HepG2 (cell line): Measurements from ENCODE around the gene SH3GL1. TPM values are rescaled to one million over a fixed set of nuclear protein-coding genes. Genes with fewer than 3 reads are reported as not detected.

Experiments
- ETV6 ChIP-seq: sonication (generic); formaldehyde crosslinking; conservative IDR thresholded peaks from 2 replicates; pipeline ENCODE4 v1.4.0; 2020; ENCODE audit warnings: missing genetic modification reagents
- ISL2 ChIP-seq: sonication (generic); formaldehyde crosslinking; IDR thresholded peaks from 2 replicates; pipeline ENCODE4 v1.5.0; 2020; ENCODE audit warnings: missing genetic modification reagents
- JUNB ChIP-seq: sonication (generic); formaldehyde crosslinking; IDR thresholded peaks from 2 replicates; pipeline ENCODE4 v1.8.0; 2022; ENCODE audit warnings: missing genetic modification reagents, mild to moderate bottlenecking, borderline replicate concordance
- MBNL3 ChIP-seq: fragments of 250-450 bp; sonication (Bioruptor Pico); conservative IDR thresholded peaks from 2 replicates; pipeline ENCODE4 v1.8.0; 2022; ENCODE audit warnings: mild to moderate bottlenecking, inconsistent platforms
- MEIS2 ChIP-seq: sonication (generic); formaldehyde crosslinking; IDR thresholded peaks from 2 replicates; pipeline ENCODE4 v1.9.0; 2021; ENCODE audit warnings: mild to moderate bottlenecking, missing genetic modification reagents
- PAX8 ChIP-seq: sonication (generic); formaldehyde crosslinking; IDR thresholded peaks from 2 replicates; pipeline ENCODE4 v1.8.0; 2022; ENCODE audit warnings: mild to moderate bottlenecking, missing genetic modification reagents, borderline replicate concordance
- ZFP36L2 ChIP-seq: sonication (generic); formaldehyde crosslinking; IDR thresholded peaks from 2 replicates; pipeline ENCODE4 v1.4.0; 2020; ENCODE audit warnings: missing genetic modification reagents
- ZNF101 ChIP-seq: sonication (generic); formaldehyde crosslinking; IDR thresholded peaks from 2 replicates; pipeline ENCODE4 v1.4.0; 2020; ENCODE audit warnings: mild to moderate bottlenecking, low read depth, missing genetic modification reagents, borderline replicate concordance
- ZNF138 ChIP-seq: sonication (generic); formaldehyde crosslinking; IDR thresholded peaks from 2 replicates; pipeline ENCODE4 v1.5.0; 2020; ENCODE audit warnings: mild to moderate bottlenecking, low read depth, missing genetic modification reagents
- ZNF253 ChIP-seq: sonication (generic); formaldehyde crosslinking; IDR thresholded peaks from 2 replicates; pipeline ENCODE4 v1.8.0; 2022; ENCODE audit warnings: mild to moderate bottlenecking, missing genetic modification reagents, borderline replicate concordance
- ZNF260 ChIP-seq: sonication (generic); formaldehyde crosslinking; IDR thresholded peaks from 2 replicates; pipeline ENCODE4 v1.4.0; 2020; ENCODE audit warnings: missing genetic modification reagents, low read depth, mild to moderate bottlenecking, borderline replicate concordance
- ZNF468 ChIP-seq: sonication (generic); formaldehyde crosslinking; IDR thresholded peaks from 2 replicates; pipeline ENCODE4 v1.8.0; 2022; ENCODE audit warnings: mild to moderate bottlenecking, moderate library complexity, missing genetic modification reagents
- ZNF607 ChIP-seq: sonication (generic); formaldehyde crosslinking; IDR thresholded peaks from 2 replicates; pipeline ENCODE4 v1.5.1; 2020; ENCODE audit warnings: missing genetic modification reagents, mild to moderate bottlenecking, borderline replicate concordance
- ZNF644 ChIP-seq: IDR thresholded peaks from 2 replicates; pipeline ENCODE4 v1.6.1; 2016; ENCODE audit warnings: low read depth
- ZNF816 ChIP-seq: sonication (generic); formaldehyde crosslinking; IDR thresholded peaks from 2 replicates; pipeline ENCODE4 v1.8.0; 2022; ENCODE audit warnings: missing genetic modification reagents, mild to moderate bottlenecking, borderline replicate concordance
- polyA plus RNA-seq, 8 experiments: library from polyadenylated mRNA; depleted of rRNA in 3 of 8; stranded (reverse) in 7 of 8; unstranded in 1 of 8; fragments of >200 nt; fragmentation: Illumina TruSeq in 4 of 8; extraction: Trizol in 4 of 8; gene quantifications; 2 replicates each; pipeline versions ENCODE4 v1.2.1 to v1.2.3, GENCODE V29; 2011 to 2016; ENCODE audit warnings: low read depth in 4 of 8, missing spikeins in 1 of 8, mixed read lengths in 1 of 8; ENCODE audit not compliant: insufficient read depth in 1 of 8
- total RNA-seq, 5 experiments: library from RNA; depleted of rRNA; stranded (reverse); fragments of >200 nt; fragmentation: Illumina TruSeq; extraction: Trizol; gene quantifications; 2 replicates each; pipeline ENCODE4 v1.2.3, GENCODE V29; 2016; ENCODE audit warnings: low read depth in 1 of 5
- TF ChIP-seq, protein P1 (sequence below): sonication (generic); formaldehyde crosslinking; IDR thresholded peaks from 2 replicates; pipeline ENCODE4 v1.4.0; 2020; ENCODE audit warnings: mild to moderate bottlenecking, missing genetic modification reagents, borderline replicate concordance
- TF ChIP-seq, protein P2 (sequence below): sonication (generic); formaldehyde crosslinking; IDR thresholded peaks from 2 replicates; pipeline ENCODE4 v1.4.0; 2020; ENCODE audit warnings: mild to moderate bottlenecking, missing genetic modification reagents
- TF ChIP-seq, protein P3 (sequence below): sonication (generic); formaldehyde crosslinking; IDR thresholded peaks from 2 replicates; pipeline ENCODE4 v1.8.1; 2022; ENCODE audit warnings: mild to moderate bottlenecking, missing genetic modification reagents
- TF ChIP-seq, protein P4 (sequence below): sonication (generic); formaldehyde crosslinking; IDR thresholded peaks from 2 replicates; pipeline ENCODE4 v1.9.0; 2021; ENCODE audit warnings: missing genetic modification reagents, borderline replicate concordance

The SH3GL1 gene
- total and polyA plus RNA-seq, 2 of the 13 experiments (the other 11 are each of a cell fraction or from before 2014, with no cell fraction given), result 33.0 to 45.1 TPM

DNA sequence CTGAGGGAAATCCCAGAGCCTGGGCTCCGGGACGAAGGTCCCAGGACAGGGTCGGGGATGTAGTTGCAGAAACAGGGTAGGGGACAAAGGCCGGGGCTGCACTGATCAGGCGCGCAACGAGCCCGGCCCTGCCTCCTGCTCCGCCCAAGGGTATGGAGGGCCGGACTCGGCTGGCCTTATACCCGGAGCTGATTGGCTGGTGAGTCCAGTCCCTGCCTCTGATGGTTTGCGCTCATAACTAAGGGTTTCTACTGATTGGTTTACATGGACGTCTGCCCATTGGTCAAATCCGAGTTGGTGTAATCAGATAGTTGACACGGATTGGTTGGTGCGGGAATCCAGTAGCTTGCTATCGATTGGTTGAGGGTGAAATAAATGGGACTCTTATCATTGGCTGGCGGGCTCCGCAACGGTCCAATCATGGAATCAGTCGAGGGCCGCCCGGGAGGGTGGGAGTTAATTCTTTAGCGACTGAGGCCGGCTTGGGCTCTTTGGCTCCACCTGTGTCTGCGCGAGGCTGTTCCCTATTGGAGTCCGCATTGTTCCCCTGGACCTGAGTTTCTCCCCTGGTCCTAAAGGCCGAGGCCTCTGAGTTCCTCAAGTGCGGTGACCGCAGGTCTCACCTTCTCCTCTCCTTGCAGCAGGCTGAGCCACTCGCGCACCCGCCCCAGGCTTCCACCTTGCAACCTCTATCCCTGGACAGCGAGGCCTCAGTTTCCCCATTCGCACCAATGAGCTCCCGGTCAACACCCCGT, 57.6 kb downstream of the SH3GL1 start (continued):
- no peak for TF ChIP-seq ETV6 (CRISPR knock-in tag)
- no peak for TF ChIP-seq ZNF468
- TF ChIP-seq, protein P1, sequence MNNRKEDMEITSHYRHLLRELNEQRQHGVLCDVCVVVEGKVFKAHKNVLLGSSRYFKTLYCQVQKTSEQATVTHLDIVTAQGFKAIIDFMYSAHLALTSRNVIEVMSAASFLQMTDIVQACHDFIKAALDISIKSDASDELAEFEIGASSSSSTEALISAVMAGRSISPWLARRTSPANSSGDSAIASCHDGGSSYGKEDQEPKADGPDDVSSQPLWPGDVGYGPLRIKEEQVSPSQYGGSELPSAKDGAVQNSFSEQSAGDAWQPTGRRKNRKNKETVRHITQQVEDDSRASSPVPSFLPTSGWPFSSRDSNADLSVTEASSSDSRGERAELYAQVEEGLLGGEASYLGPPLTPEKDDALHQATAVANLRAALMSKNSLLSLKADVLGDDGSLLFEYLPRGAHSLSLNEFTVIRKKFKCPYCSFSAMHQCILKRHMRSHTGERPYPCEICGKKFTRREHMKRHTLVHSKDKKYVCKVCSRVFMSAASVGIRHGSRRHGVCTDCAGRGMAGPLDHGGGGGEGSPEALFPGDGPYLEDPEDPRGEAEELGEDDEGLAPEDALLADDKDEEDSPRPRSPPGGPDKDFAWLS (CRISPR knock-in tag), result no peak
- no peak for TF ChIP-seq ZNF138 (CRISPR knock-in tag)
- TF ChIP-seq, protein P2, sequence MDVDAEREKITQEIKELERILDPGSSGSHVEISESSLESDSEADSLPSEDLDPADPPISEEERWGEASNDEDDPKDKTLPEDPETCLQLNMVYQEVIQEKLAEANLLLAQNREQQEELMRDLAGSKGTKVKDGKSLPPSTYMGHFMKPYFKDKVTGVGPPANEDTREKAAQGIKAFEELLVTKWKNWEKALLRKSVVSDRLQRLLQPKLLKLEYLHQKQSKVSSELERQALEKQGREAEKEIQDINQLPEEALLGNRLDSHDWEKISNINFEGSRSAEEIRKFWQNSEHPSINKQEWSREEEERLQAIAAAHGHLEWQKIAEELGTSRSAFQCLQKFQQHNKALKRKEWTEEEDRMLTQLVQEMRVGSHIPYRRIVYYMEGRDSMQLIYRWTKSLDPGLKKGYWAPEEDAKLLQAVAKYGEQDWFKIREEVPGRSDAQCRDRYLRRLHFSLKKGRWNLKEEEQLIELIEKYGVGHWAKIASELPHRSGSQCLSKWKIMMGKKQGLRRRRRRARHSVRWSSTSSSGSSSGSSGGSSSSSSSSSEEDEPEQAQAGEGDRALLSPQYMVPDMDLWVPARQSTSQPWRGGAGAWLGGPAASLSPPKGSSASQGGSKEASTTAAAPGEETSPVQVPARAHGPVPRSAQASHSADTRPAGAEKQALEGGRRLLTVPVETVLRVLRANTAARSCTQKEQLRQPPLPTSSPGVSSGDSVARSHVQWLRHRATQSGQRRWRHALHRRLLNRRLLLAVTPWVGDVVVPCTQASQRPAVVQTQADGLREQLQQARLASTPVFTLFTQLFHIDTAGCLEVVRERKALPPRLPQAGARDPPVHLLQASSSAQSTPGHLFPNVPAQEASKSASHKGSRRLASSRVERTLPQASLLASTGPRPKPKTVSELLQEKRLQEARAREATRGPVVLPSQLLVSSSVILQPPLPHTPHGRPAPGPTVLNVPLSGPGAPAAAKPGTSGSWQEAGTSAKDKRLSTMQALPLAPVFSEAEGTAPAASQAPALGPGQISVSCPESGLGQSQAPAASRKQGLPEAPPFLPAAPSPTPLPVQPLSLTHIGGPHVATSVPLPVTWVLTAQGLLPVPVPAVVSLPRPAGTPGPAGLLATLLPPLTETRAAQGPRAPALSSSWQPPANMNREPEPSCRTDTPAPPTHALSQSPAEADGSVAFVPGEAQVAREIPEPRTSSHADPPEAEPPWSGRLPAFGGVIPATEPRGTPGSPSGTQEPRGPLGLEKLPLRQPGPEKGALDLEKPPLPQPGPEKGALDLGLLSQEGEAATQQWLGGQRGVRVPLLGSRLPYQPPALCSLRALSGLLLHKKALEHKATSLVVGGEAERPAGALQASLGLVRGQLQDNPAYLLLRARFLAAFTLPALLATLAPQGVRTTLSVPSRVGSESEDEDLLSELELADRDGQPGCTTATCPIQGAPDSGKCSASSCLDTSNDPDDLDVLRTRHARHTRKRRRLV, result no peak
- TF ChIP-seq MEIS2 (CRISPR knock-in tag), result no peak
- TF ChIP-seq ZNF607 (CRISPR knock-in tag), result no peak
- TF ChIP-seq, protein P3, sequence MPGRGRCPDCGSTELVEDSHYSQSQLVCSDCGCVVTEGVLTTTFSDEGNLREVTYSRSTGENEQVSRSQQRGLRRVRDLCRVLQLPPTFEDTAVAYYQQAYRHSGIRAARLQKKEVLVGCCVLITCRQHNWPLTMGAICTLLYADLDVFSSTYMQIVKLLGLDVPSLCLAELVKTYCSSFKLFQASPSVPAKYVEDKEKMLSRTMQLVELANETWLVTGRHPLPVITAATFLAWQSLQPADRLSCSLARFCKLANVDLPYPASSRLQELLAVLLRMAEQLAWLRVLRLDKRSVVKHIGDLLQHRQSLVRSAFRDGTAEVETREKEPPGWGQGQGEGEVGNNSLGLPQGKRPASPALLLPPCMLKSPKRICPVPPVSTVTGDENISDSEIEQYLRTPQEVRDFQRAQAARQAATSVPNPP (CRISPR knock-in tag), result no peak; the same call in 1 of the 2 replicates
- no peak for TF ChIP-seq ZFP36L2 (CRISPR knock-in tag)
- TF ChIP-seq ISL2 (CRISPR knock-in tag), result peak; percentile 51; the same call in 1 of the 2 replicates
- TF ChIP-seq ZNF644 (CRISPR knock-in tag), result no peak
- no peak for TF ChIP-seq ZNF101 (CRISPR knock-in tag)
- no peak for TF ChIP-seq MBNL3 (CRISPR knock-in tag)
- no peak for TF ChIP-seq PAX8 (CRISPR knock-in tag)
- no peak for TF ChIP-seq ZNF260 (CRISPR knock-in tag)
- TF ChIP-seq, protein P4, sequence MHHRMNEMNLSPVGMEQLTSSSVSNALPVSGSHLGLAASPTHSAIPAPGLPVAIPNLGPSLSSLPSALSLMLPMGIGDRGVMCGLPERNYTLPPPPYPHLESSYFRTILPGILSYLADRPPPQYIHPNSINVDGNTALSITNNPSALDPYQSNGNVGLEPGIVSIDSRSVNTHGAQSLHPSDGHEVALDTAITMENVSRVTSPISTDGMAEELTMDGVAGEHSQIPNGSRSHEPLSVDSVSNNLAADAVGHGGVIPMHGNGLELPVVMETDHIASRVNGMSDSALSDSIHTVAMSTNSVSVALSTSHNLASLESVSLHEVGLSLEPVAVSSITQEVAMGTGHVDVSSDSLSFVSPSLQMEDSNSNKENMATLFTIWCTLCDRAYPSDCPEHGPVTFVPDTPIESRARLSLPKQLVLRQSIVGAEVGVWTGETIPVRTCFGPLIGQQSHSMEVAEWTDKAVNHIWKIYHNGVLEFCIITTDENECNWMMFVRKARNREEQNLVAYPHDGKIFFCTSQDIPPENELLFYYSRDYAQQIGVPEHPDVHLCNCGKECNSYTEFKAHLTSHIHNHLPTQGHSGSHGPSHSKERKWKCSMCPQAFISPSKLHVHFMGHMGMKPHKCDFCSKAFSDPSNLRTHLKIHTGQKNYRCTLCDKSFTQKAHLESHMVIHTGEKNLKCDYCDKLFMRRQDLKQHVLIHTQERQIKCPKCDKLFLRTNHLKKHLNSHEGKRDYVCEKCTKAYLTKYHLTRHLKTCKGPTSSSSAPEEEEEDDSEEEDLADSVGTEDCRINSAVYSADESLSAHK (CRISPR knock-in tag), result no peak
- TF ChIP-seq ZNF253 (CRISPR knock-in tag), result 0 out of 2 replicates have a peak, but pooled peaks have one; percentile 47
- peak; percentile 77 for TF ChIP-seq ZNF816 (CRISPR knock-in tag)
- no peak for TF ChIP-seq JUNB (CRISPR knock-in tag)
